Natural killer cell (primary cell): ENCODE measurements around the gene OVCH2. TPM values are rescaled to one million over a fixed set of nuclear protein-coding genes. Genes with fewer than 3 reads are reported as not detected.

Source experiments
- ATAC-seq, 3 donors: fragments of 150-1000 bp in 2 of 3; fragments of 200-7000 bp in 1 of 3; cut with Tn5 transposase; 1 replicate in 1 of 3; 2 replicates in 2 of 3; pipeline ENCODE4 v1.10.0; 2021; ENCODE audit warnings: mild to moderate bottlenecking in 2 of 3, moderate library complexity in 2 of 3
- DNase-seq, 2 donors: peaks; one replicate each; pipeline versions ENCODE4 v3.0.0 to v3.0.0-alpha.2; 2013 to 2021; ENCODE audit warnings: mixed read lengths in 1 of 2
- H3K27ac ChIP-seq: one replicate; pipeline ENCODE4 v1.5.1; 2013; ENCODE audit warnings: mild to moderate bottlenecking, low read length
- H3K27me3 ChIP-seq: one replicate; pipeline ENCODE4 v1.6.1; 2013; ENCODE audit warnings: low read length; ENCODE audit not compliant: control insufficient read depth, insufficient read depth
- H3K36me3 ChIP-seq: one replicate; pipeline ENCODE4 v1.6.1; 2013; ENCODE audit warnings: low read length; ENCODE audit not compliant: control insufficient read depth, insufficient read depth
- H3K4me1 ChIP-seq: one replicate; pipeline ENCODE4 v1.6.1; 2013; ENCODE audit warnings: low read length; ENCODE audit not compliant: control insufficient read depth, insufficient read depth
- H3K4me3 ChIP-seq: one replicate; pipeline ENCODE4 v1.5.1; 2013; ENCODE audit warnings: low read length
- H3K9me3 ChIP-seq: one replicate; pipeline ENCODE4 v1.6.1; 2013; ENCODE audit warnings: low read length; ENCODE audit not compliant: control insufficient read depth, insufficient read depth
- H3K27ac Mint-ChIP-seq, 2 donors: one replicate each; pipeline ENCODE4 v1.8.0; 2022; ENCODE audit warnings: mild to moderate bottlenecking in 2 of 2, mixed read lengths in 2 of 2, moderate library complexity in 1 of 2
- H3K27me3 Mint-ChIP-seq, 2 donors: one replicate each; pipeline ENCODE4 v1.8.0; 2022; ENCODE audit warnings: low read depth in 2 of 2, mixed read lengths in 2 of 2
- H3K36me3 Mint-ChIP-seq: one replicate; pipeline ENCODE4 v1.8.0; 2022; ENCODE audit warnings: mixed read lengths
- H3K4me1 Mint-ChIP-seq, 2 donors: one replicate each; pipeline ENCODE4 v1.8.0; 2022; ENCODE audit warnings: mixed read lengths in 2 of 2
- H3K4me3 Mint-ChIP-seq: one replicate; pipeline ENCODE4 v1.8.0; 2022; ENCODE audit warnings: mild to moderate bottlenecking, moderate library complexity, mixed read lengths
- H3K9me3 Mint-ChIP-seq, 2 donors: one replicate each; pipeline ENCODE4 v1.8.0; 2022; ENCODE audit warnings: mixed read lengths in 2 of 2
- CTCF ChIP-seq: fragments of 200-600 bp; IDR thresholded peaks from one replicate; pipeline ENCODE4 v1.8.0; 2022; ENCODE audit warnings: antibody characterized with exemption
- WGBS: methylation state at CpG from one replicate; pipeline ENCODE4 v1.1.7; 2013; ENCODE audit warnings: missing lambda C conversion rate; ENCODE audit not compliant: insufficient coverage; 5-methylcytosine and 5-hydroxymethylcytosine counted together
- intact Hi-C: fragments of 100-400 bp; cut with micrococcal nuclease; formaldehyde crosslinking; loops from one replicate; pipeline ENCODE4 v1.14.2; 2022
- total RNA-seq, 4 donors: library from RNA; stranded (reverse); fragments of 120-200 nt in 1 of 4; gene quantifications; one replicate each; pipeline versions ENCODE4 v1.2.3 to v1.2.4, GENCODE V29; 2013 to 2022

OVCH2 gene
- total RNA-seq, 3 donors from 2014 or later (not counting 1 experiment from before 2014, with no cell fraction given): not detected

DNA sequence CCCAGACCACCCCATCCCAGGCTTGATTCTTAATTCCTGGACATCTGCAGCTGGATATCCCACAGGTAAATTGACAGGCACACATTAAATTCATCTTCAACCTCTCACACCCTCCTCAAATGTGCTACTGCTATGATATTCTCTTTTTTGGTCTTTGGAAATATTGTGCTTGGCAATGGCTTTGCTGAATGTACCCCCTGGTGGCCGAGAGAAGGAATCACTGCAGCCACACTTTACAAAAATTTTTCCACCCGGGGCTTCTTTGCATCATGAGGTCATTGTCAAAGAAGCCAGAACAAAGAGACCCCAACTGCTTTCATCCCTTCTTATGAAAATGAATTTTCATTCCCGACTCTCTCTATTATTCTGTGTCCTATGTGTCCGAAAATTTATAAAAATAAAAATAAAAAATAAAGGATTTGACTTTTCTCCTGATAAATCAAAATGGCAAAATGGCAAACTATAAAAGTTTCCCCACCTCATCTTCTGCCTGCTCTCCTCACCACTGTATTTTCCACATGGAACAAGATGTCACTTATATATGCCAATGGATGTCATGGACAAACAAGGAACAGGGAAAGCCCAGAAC lies 17.9 kb downstream of the OVCH2 start:
- 5% methylated on average over 2 of the region's 4 CpGs for WGBS
- no peaks in the 10 kb centered on the region for H3K4me1 ChIP-seq
- no peaks in the 10 kb centered on the region for H3K9me3 ChIP-seq
- DNase-seq: peak in 1 of 2 donors; percentile 59
- peak; percentile 74 for TF ChIP-seq CTCF
- H3K4me3 Mint-ChIP-seq: no peak overlapping the region
- H3K4me3 ChIP-seq: no peak overlapping the region
- no peaks in the 10 kb centered on the region for H3K36me3 Mint-ChIP-seq
- no peak overlapping the region for H3K27ac Mint-ChIP-seq
- no peaks in the 10 kb centered on the region for H3K36me3 ChIP-seq
- intact Hi-C loops: loop anchor here (1.0 kb wide), 1 partner anchor 175 kb away; the partner anchor contains the start of gene PPFIBP2
- H3K4me1 Mint-ChIP-seq: no peaks in the 10 kb centered on the region
- peaks cover 25 to 46% of the 10 kb centered on the region in 2 donors for H3K27me3 Mint-ChIP-seq
- H3K27me3 ChIP-seq: peaks cover 3% of the 10 kb centered on the region
- no peaks in the 10 kb centered on the region for H3K9me3 Mint-ChIP-seq
- no peak overlapping the region for H3K27ac ChIP-seq
- peak in 2 of 3 donors; percentile 44 to 54 for ATAC-seq

DNA sequence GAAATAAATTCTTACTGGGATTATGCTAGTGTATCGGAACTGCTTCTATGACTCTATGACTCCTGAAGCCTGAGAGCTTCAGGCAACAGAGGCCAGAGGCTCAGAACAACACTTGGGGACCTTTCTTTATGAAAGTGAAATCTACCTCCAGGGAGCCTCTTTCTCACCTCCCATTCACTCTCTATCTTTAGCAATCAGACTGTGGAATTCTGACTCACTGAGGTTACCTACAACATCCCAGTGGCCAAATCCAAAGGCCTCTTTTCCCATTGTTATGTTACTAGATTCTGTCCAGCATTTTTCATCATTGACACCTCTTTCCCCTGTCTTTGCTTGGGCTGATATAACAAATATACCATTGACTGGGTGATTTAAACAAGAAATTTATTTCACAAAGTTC lies 18.9 kb downstream of the OVCH2 start:
- Mint-ChIP-seq H3K36me3 (no peaks in the 10 kb centered on the region), H3K4me3 (no peak overlapping the region), H3K9me3 (no peaks in the 10 kb centered on the region), H3K27me3 (peaks cover 20 to 36% of the 10 kb centered on the region in 2 donors), H3K27ac (no peak overlapping the region), H3K4me1 (no peaks in the 10 kb centered on the region)
- TF ChIP-seq CTCF: no peak
- no peaks in the 10 kb centered on the region for H3K9me3 ChIP-seq
- no peaks in the 10 kb centered on the region for H3K4me1 ChIP-seq
- WGBS: 96% methylated on average over 1 of the region's 1 CpG
- H3K4me3 ChIP-seq: no peak overlapping the region
- ATAC-seq (no peak), DNase-seq (no peak)
- no peak overlapping the region for H3K27ac ChIP-seq
- no peaks in the 10 kb centered on the region for H3K27me3 ChIP-seq
- no peaks in the 10 kb centered on the region for H3K36me3 ChIP-seq
- intact Hi-C loops: no loop called here

DNA sequence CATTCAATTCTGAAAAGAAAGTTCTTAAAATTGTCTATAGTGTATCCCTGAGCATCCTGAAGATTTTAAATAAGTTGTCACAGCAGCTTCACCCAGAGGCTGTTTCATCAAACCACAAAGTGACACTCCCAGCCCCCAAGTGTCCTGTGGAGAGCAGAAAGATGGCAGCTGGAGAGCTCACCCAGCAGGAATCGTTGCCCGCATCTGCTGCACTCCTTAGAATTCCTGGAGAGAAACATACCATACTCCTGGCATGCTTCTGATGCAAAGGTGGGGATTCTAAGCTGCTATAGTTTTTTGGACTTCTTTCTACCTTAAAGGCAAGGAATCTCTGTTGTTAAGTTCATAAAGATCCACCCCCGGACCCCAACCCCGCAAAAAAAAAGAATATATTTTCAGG lies 19.5 kb downstream of the OVCH2 start:
- no peak overlapping the region for H3K27ac Mint-ChIP-seq
- DNase-seq (no peak), ATAC-seq (no peak)
- H3K4me3 ChIP-seq: no peak overlapping the region
- no peaks in the 10 kb centered on the region for H3K27me3 ChIP-seq
- no peaks in the 10 kb centered on the region for H3K4me1 Mint-ChIP-seq
- no peak for TF ChIP-seq CTCF
- peaks cover 16 to 30% of the 10 kb centered on the region in 2 donors for H3K27me3 Mint-ChIP-seq
- H3K36me3 ChIP-seq: no peaks in the 10 kb centered on the region
- WGBS: 88% methylated on average over 3 of the region's 4 CpGs
- no peaks in the 10 kb centered on the region for H3K4me1 ChIP-seq
- H3K9me3 Mint-ChIP-seq: no peaks in the 10 kb centered on the region
- H3K27ac ChIP-seq: no peak overlapping the region
- no peaks in the 10 kb centered on the region for H3K36me3 Mint-ChIP-seq
- H3K4me3 Mint-ChIP-seq: no peak overlapping the region
- no peaks in the 10 kb centered on the region for H3K9me3 ChIP-seq
- intact Hi-C loops: no loop called here

DNA sequence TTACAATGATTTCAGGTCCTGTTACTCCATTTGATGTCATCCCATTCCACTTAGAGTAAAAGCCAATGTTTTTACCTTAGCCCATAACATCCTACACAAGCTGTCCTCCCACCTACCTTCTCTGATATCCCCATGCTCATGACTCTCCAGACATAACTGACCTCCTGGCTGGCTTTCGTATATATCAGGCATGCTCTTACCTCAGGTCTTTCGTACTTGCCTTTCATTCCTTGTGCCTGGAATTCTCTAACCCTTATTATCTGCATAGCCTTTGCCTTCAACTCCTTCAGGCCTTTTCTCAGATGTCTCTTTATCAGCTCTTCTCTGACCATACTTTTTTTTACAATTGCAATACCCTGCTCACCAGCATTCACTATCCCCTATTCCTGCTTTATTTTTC lies 22.7 kb downstream of the OVCH2 start:
- intact Hi-C loops: no loop called here
- 89% methylated on average over 2 of the region's 2 CpGs for WGBS
- Mint-ChIP-seq H3K27me3 (peaks cover 10 to 35% of the 10 kb centered on the region in 2 donors), H3K36me3 (no peaks in the 10 kb centered on the region), H3K4me3 (no peak overlapping the region), H3K27ac (no peak overlapping the region), H3K4me1 (no peaks in the 10 kb centered on the region), H3K9me3 (no peaks in the 10 kb centered on the region)
- ATAC-seq (no peak), DNase-seq (no peak)
- no peaks in the 10 kb centered on the region for H3K9me3 ChIP-seq
- H3K4me3 ChIP-seq: no peak overlapping the region
- H3K27ac ChIP-seq: no peak overlapping the region
- H3K36me3 ChIP-seq: no peaks in the 10 kb centered on the region
- no peaks in the 10 kb centered on the region for H3K27me3 ChIP-seq
- no peak for TF ChIP-seq CTCF
- no peaks in the 10 kb centered on the region for H3K4me1 ChIP-seq
